K562 (cell line): ENCODE results near the gene CCDC194. TPM values are rescaled to one million over a fixed set of nuclear protein-coding genes. Genes with fewer than 3 reads are reported as not detected.

Experiments
- ATAC-seq: fragments of 200-7000 bp; cut with Tn5 transposase; 3 replicates; pipeline ENCODE4 v1.9.1; 2020; ENCODE audit warnings: moderate library complexity
- BruUV-seq: library from RNA; stranded (reverse); fragments of 400-500 nt; replicated peaks from 2 replicates; lab custom pipeline; 2021; lab: Mats Ljungman, UMichigan
- CTCF ChIA-PET: fragments of 300-600 bp; formaldehyde crosslinking; extraction: SDS; loops from one replicate; lab custom pipeline; 2021; ENCODE audit warnings: low intra/inter-chr PET ratio; lab: Yijun Ruan, JAX
- POLR2A ChIA-PET: fragments of 300-600, 350-650 bp; sonication (Branson Sonifier 250); formaldehyde crosslinking; extraction: SDS; loops from one replicate; lab custom pipeline; 2021; ENCODE audit warnings: antibody characterized with exemption, inconsistent platforms; lab: Yijun Ruan, JAX
- DNase-seq, 4 experiments: peaks; one replicate each; pipeline versions ENCODE4 v3.0.0 to v3.0.0-alpha.2; 2011 to 2018; ENCODE audit warnings: low spot score in 3 of 4, mixed read lengths in 3 of 4; ENCODE audit errors: extremely low read depth in 1 of 4
- FAIRE-seq: peaks from 2 replicates; lab custom pipeline; 2011; peaks lifted over from hg19 to GRCh38; lab: Jason Lieb, UNC
- H2AFZ ChIP-seq: 2 replicates; pipeline ENCODE4 v1.6.0; 2011; ENCODE audit warnings: low read depth, low read length, control low read depth, inconsistent platforms
- H3K27ac ChIP-seq: fragments of 200-600 bp; 3 replicates; pipeline ENCODE4 v1.8.0; 2011; ENCODE audit warnings: low read depth, mild to moderate bottlenecking, control low read depth, inconsistent platforms, low read length, moderate library complexity, mixed read lengths; ENCODE audit errors: extremely low read depth
- H3K27me3 ChIP-seq, 2 experiments: fragments of 300-600 bp in 1 of 2; 2 replicates in 1 of 2; 3 replicates in 1 of 2; pipeline versions ENCODE4 v1.6.0 to v1.8.0; 2011; ENCODE audit warnings: inconsistent platforms in 2 of 2, low read length in 2 of 2, mild to moderate bottlenecking in 1 of 2, mixed read lengths in 1 of 2, moderate library complexity in 1 of 2; ENCODE audit not compliant: control insufficient read depth in 2 of 2, insufficient read depth in 2 of 2
- H3K36me3 ChIP-seq: fragments of 300-600 bp; 3 replicates; pipeline ENCODE4 v1.8.0; 2011; ENCODE audit warnings: mild to moderate bottlenecking, low read length, inconsistent platforms; ENCODE audit not compliant: control insufficient read depth, insufficient read depth
- H3K4me1 ChIP-seq, 2 experiments: fragments of 200-600 bp in 1 of 2; replicated peaks in 1 of 2; 2 replicates in 1 of 2; 3 replicates in 1 of 2; pipeline versions ENCODE4 v1.5.1 to v1.8.0; 2011; ENCODE audit warnings: inconsistent platforms in 2 of 2, low read length in 2 of 2, mild to moderate bottlenecking in 1 of 2, mixed read lengths in 1 of 2, moderate library complexity in 1 of 2; ENCODE audit not compliant: control insufficient read depth in 2 of 2, insufficient read depth in 2 of 2
- H3K4me2 ChIP-seq: 2 replicates; pipeline ENCODE4 v1.6.1; 2011; ENCODE audit warnings: low read length, control low read depth, inconsistent platforms, mixed read lengths; ENCODE audit not compliant: insufficient read depth
- H3K4me3 ChIP-seq: fragments of 200-600 bp; sonication (generic), shearing (Covaris generic); 2 replicates; pipeline ENCODE4 v1.5.1; 2016; ENCODE audit warnings: control low read depth, inconsistent platforms
- H3K79me2 ChIP-seq: fragments of 200-600 bp; 3 replicates; pipeline ENCODE4 v1.8.0; 2011; ENCODE audit warnings: low read length, inconsistent platforms; ENCODE audit not compliant: control insufficient read depth, insufficient read depth
- H3K9ac ChIP-seq, 2 experiments: 2 replicates each; pipeline versions ENCODE4 v1.6.0 to v1.6.1; 2011; ENCODE audit warnings: low read depth in 2 of 2, low read length in 2 of 2, control low read depth in 1 of 2, inconsistent platforms in 1 of 2, mild to moderate bottlenecking in 1 of 2, mixed read lengths in 1 of 2; ENCODE audit not compliant: insufficient read depth in 1 of 2
- H3K9me1 ChIP-seq: one replicate; pipeline ENCODE4 v1.6.0; 2011; ENCODE audit warnings: inconsistent platforms, mild to moderate bottlenecking, low read length, moderate library complexity; ENCODE audit not compliant: control insufficient read depth, insufficient read depth
- H3K9me3 ChIP-seq: replicated peaks from 2 replicates; pipeline ENCODE4 v1.5.1; 2011; ENCODE audit warnings: low read depth, low read length, inconsistent platforms; ENCODE audit not compliant: control insufficient read depth, insufficient read depth
- H4K20me1 ChIP-seq: replicated peaks from 2 replicates; pipeline ENCODE4 v1.6.1; 2011; ENCODE audit warnings: low read length, inconsistent platforms, mixed read lengths; ENCODE audit not compliant: control insufficient read depth, insufficient read depth
- ARID1B ChIP-seq: fragments of 450-650 bp; IDR thresholded peaks from 2 replicates; pipeline ENCODE4 v1.6.1; 2016; ENCODE audit warnings: antibody characterized with exemption, mild to moderate bottlenecking, inconsistent platforms
- CHD4 ChIP-seq: fragments of 200-600 bp; sonication (generic); IDR thresholded peaks from 3 replicates; pipeline ENCODE4 v1.6.1; 2012; ENCODE audit warnings: low read depth, mild to moderate bottlenecking, mixed read lengths, low read length, inconsistent platforms; ENCODE audit not compliant: insufficient read depth, insufficient replicate concordance, poor library complexity, severe bottlenecking
- GABPA ChIP-seq: fragments of 200-800 bp; sonication (Bioruptor generic); conservative IDR thresholded peaks from 2 replicates; pipeline ENCODE4 v1.6.1; 2016; ENCODE audit warnings: low read depth, missing genetic modification characterization, missing compliant biosample characterization
- HDAC8 ChIP-seq: fragments of 450-650 bp; IDR thresholded peaks from 2 replicates; pipeline ENCODE4 v1.6.1; 2016; ENCODE audit warnings: mild to moderate bottlenecking, missing genetic modification characterization, moderate library complexity, missing compliant biosample characterization
- HDGF ChIP-seq: fragments of 450-650 bp; IDR thresholded peaks from 2 replicates; pipeline ENCODE4 v1.6.1; 2016
- HIVEP1 ChIP-seq: fragments of 250-450 bp; sonication (Bioruptor Pico); IDR thresholded peaks from 2 replicates; pipeline ENCODE4 v1.4.0; 2020; ENCODE audit warnings: mild to moderate bottlenecking
- HMG20A ChIP-seq: fragments of 450-650 bp; formaldehyde crosslinking; conservative IDR thresholded peaks from 2 replicates; pipeline ENCODE4 v1.4.0; 2020; ENCODE audit warnings: mild to moderate bottlenecking, mixed read lengths
- KLF10 ChIP-seq: fragments of 250-450 bp; sonication (Bioruptor Pico); IDR thresholded peaks from 2 replicates; pipeline ENCODE4 v1.6.1; 2021; ENCODE audit warnings: matching md5 sums
- L3MBTL2 ChIP-seq: fragments of 450-650 bp; IDR thresholded peaks from 2 replicates; pipeline ENCODE4 v1.6.1; 2016; ENCODE audit warnings: mild to moderate bottlenecking, moderate library complexity
- MCM7 ChIP-seq, 2 experiments: fragments of 450-650 bp; IDR thresholded peaks; 2 replicates each; pipeline ENCODE4 v1.6.1; 2016 to 2018
- MECOM ChIP-seq: fragments of 250-450 bp; sonication (Bioruptor Pico); IDR thresholded peaks from 2 replicates; pipeline ENCODE4 v1.8.0; 2022; ENCODE audit warnings: inconsistent platforms
- NR2C2 ChIP-seq, 2 experiments: fragments of 200-800 bp in 1 of 2; sonication (Bioruptor generic) in 1 of 2; sonication (generic) in 1 of 2; formaldehyde crosslinking in 1 of 2; IDR thresholded peaks; 2 replicates each; pipeline versions ENCODE4 v1.6.1 to v1.8.0; 2016 to 2022; ENCODE audit warnings: mild to moderate bottlenecking in 1 of 2, missing compliant biosample characterization in 1 of 2, missing genetic modification characterization in 1 of 2, missing genetic modification reagents in 1 of 2
- RFX1 ChIP-seq: fragments of 450-650 bp; IDR thresholded peaks from 2 replicates; pipeline ENCODE4 v1.6.1; 2016; ENCODE audit warnings: mild to moderate bottlenecking, moderate library complexity
- SP1 ChIP-seq: sonication (generic); formaldehyde crosslinking; IDR thresholded peaks from 2 replicates; pipeline ENCODE4 v1.8.1; 2022; ENCODE audit warnings: mild to moderate bottlenecking, missing genetic modification reagents
- SRSF1 ChIP-seq: fragments of 200-400 bp; formaldehyde crosslinking; IDR thresholded peaks from 2 replicates; pipeline ENCODE4 v1.6.1; 2017; ENCODE audit warnings: mild to moderate bottlenecking, low read depth, low read length, moderate library complexity
- XRCC3 ChIP-seq: fragments of 450-650 bp; IDR thresholded peaks from 2 replicates; pipeline ENCODE4 v1.6.1; 2017; ENCODE audit warnings: mild to moderate bottlenecking, moderate library complexity
- ZNF121 ChIP-seq: sonication (generic); formaldehyde crosslinking; conservative IDR thresholded peaks from 2 replicates; pipeline ENCODE4 v1.8.0; 2022; ENCODE audit warnings: missing genetic modification reagents
- WGBS: fragments of 100-300 bp; shearing (Covaris generic); methylation state at CpG from one replicate; pipeline ENCODE4 v1.1.6; 2016; ENCODE audit warnings: low coverage, mixed read lengths; ENCODE audit not compliant: insufficient coverage; ENCODE audit errors: missing lambda C conversion rate; 5-methylcytosine and 5-hydroxymethylcytosine counted together
- in situ Hi-C: fragments of 300-500 bp; cut with MboI; formaldehyde crosslinking; loops from 4 replicates; pipeline ENCODE4 v1.15.0; 2018; ENCODE audit warnings: inconsistent platforms, mixed read lengths
- intact Hi-C: fragments of 100-400 bp; cut with micrococcal nuclease; formaldehyde crosslinking; loops from 2 replicates; pipeline ENCODE4 v1.14.2; 2022
- polyA plus RNA-seq, 8 experiments: library from polyadenylated mRNA; depleted of rRNA in 4 of 8; stranded (reverse) in 5 of 8; unstranded in 3 of 8; fragments of >200 nt; fragmentation: Nextera tagmentation in 2 of 8; fragmentation: Illumina TruSeq in 1 of 8; extraction: Ambion mirVana in 2 of 8; extraction: Trizol in 1 of 8; gene quantifications; 2 replicates each; pipeline versions ENCODE4 v1.2.1 to v1.2.3, GENCODE V29; 2011 to 2014; ENCODE audit warnings: inconsistent platforms in 1 of 8, missing spikeins in 1 of 8
- total RNA-seq, 7 experiments: library from RNA; depleted of rRNA in 6 of 7; stranded (reverse); fragments of >200 nt in 6 of 7; fragmentation: Illumina TruSeq in 2 of 7; extraction: Trizol in 2 of 7; gene quantifications; 2 replicates each; pipeline versions ENCODE4 v1.2.1 to v1.2.3, GENCODE V29; 2011 to 2021; ENCODE audit warnings: low replicate concordance in 1 of 7
- TF ChIP-seq, protein P1 (sequence below): fragments of 450-650 bp; IDR thresholded peaks from 2 replicates; pipeline ENCODE4 v1.6.1; 2016; ENCODE audit warnings: borderline replicate concordance
- TF ChIP-seq, protein P2 (sequence below): fragments of 250-450 bp; sonication (Bioruptor Pico); IDR thresholded peaks from 2 replicates; pipeline ENCODE4 v1.4.0; 2020; ENCODE audit warnings: mild to moderate bottlenecking

CCDC194 gene
- total and polyA plus RNA-seq, 9 of the 15 experiments (the other 6 are each of a cell fraction or from before 2014, with no cell fraction given): 0.13 to 1.3 (median 0.39) TPM; not detected in 3

DNA sequence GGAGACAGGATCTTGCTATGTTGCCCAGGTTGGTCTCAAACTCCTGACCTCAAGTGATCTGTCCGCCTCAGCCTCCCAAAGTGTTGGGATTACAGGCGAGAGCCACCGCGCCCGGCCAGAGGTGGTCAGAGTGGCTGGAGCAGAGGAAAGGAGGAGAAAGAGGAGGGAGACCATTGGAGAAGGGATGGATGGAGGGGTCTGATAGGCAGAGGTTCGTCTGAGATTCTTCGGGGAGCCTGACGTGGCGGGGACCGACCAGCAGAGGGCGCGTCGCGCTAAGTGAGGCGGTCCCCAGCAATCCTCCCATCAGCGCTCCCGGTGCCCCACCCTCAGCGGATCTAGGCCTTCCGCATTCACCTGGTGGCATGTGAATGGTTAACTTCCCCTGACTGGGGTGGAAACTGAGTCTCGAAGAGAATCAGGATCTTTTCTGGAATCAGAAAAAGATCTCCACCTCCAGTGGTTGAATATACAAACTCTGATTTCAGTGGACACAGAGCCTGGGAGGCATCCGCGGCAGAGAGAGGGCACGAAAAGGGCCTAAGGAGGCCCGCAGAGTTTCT, 47.8 kb downstream of the CCDC194 start (continued):
- TF ChIP-seq, protein P1, sequence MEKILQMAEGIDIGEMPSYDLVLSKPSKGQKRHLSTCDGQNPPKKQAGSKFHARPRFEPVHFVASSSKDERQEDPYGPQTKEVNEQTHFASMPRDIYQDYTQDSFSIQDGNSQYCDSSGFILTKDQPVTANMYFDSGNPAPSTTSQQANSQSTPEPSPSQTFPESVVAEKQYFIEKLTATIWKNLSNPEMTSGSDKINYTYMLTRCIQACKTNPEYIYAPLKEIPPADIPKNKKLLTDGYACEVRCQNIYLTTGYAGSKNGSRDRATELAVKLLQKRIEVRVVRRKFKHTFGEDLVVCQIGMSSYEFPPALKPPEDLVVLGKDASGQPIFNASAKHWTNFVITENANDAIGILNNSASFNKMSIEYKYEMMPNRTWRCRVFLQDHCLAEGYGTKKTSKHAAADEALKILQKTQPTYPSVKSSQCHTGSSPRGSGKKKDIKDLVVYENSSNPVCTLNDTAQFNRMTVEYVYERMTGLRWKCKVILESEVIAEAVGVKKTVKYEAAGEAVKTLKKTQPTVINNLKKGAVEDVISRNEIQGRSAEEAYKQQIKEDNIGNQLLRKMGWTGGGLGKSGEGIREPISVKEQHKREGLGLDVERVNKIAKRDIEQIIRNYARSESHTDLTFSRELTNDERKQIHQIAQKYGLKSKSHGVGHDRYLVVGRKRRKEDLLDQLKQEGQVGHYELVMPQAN: no peak
- TF ChIP-seq ARID1B (no peak; the same call in 1 of the 2 replicates), MECOM (CRISPR knock-in tag) (no peak), SP1 (CRISPR knock-in tag) (0 out of 2 replicates have a peak, but pooled peaks have one; percentile 17)

DNA sequence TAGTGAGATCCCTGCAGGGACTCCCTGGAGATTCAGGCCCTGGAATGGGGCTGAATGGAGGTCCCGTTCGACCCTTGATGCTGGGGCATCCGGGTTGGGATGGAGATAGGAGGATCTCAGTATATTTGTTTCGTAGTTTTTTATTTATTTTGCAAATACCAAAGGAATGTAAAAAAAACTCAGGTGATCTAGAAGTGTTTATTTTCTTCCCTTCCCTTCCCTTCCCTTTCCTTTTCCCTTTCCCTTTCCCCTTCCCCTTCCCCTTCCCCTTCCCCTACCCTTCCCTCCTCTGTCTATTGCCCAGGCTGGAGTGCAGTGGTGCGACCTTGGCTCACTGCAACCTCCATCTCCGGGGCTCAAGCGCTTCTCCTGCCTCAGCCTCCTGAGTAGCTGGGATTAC, 52.2 kb downstream of the CCDC194 start:
- Histone ChIP-seq H3K79me2 (peaks cover 16% of the 10 kb centered on the region), H2AFZ (no peak overlapping the region), H3K4me2 (no peak overlapping the region), H3K9me3 (no peaks in the 10 kb centered on the region), H3K9me1 (no peaks in the 10 kb centered on the region)
- DNase-seq (no peak), FAIRE-seq (no peak), ATAC-seq (no peak)
- intact Hi-C loops: no loop called here
- whole genome bisulfite sequencing: 90% methylated on average over 6 of the region's 7 CpGs
- no peak for TF ChIP-seq RFX1
- no peak for TF ChIP-seq ZNF121 (CRISPR knock-in tag)
- no peak for TF ChIP-seq L3MBTL2
- TF ChIP-seq MCM7 (IDR thresholded peaks at IDR 0.05): no peak
- TF ChIP-seq NR2C2 (CRISPR knock-in tag; IDR thresholded peaks at IDR 0.05): no peak
- TF ChIP-seq NR2C2 (tag; IDR thresholded peaks at IDR 0.05): no peak
- TF ChIP-seq KLF10 (CRISPR knock-in tag): no peak
- no peak for TF ChIP-seq CHD4
- TF ChIP-seq SRSF1: no peak
- TF ChIP-seq HDAC8 (tag): no peak
- no peak for TF ChIP-seq HMG20A (CRISPR knock-in tag)
- TF ChIP-seq, protein P2, sequence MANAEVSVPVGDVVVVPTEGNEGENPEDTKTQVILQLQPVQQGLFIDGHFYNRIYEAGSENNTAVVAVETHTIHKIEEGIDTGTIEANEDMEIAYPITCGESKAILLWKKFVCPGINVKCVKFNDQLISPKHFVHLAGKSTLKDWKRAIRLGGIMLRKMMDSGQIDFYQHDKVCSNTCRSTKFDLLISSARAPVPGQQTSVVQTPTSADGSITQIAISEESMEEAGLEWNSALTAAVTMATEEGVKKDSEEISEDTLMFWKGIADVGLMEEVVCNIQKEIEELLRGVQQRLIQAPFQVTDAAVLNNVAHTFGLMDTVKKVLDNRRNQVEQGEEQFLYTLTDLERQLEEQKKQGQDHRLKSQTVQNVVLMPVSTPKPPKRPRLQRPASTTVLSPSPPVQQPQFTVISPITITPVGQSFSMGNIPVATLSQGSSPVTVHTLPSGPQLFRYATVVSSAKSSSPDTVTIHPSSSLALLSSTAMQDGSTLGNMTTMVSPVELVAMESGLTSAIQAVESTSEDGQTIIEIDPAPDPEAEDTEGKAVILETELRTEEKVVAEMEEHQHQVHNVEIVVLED (CRISPR knock-in tag): no peak
- TF ChIP-seq XRCC3: no peak
- no peak for TF ChIP-seq HDGF
- no peak for TF ChIP-seq HIVEP1
- TF ChIP-seq GABPA (tag): no peak
- TF ChIP-seq, all 486 proteins: peak for 0
- in situ Hi-C loops: no loop called here
- Histone ChIP-seq H3K9ac (no peak overlapping the region), H3K4me1 (peaks cover 7 to 44% of the 10 kb centered on the region in 2 experiments; a peak in 4 of 5 replicates), H3K27ac (no peak overlapping the region), H3K36me3 (peaks cover 24% of the 10 kb centered on the region; the same call in 1 of the 3 replicates), H3K27me3 (no peaks in the 10 kb centered on the region), H3K4me3 (no peak overlapping the region), H4K20me1 (no peaks in the 10 kb centered on the region; the same call in 1 of the 2 replicates)
- CTCF ChIA-PET: no interaction called here
- no TSS peak for BruUV-seq
- POLR2A ChIA-PET: no interaction called here
